Neuronal stem cell (in vitro differentiated cells): ENCODE measurements around the gene ADAMTS18.

Source experiments
- DNase-seq: peaks from one replicate; pipeline ENCODE4 v3.0.0-alpha.2; 2013; ENCODE audit warnings: low spot score
- H2AFZ ChIP-seq: one replicate; pipeline ENCODE4 v1.6.1; 2013; ENCODE audit warnings: mild to moderate bottlenecking, low read length, inconsistent platforms
- H2AK5ac ChIP-seq: 2 replicates; pipeline ENCODE4 v1.6.1; 2013; ENCODE audit warnings: low read depth, mild to moderate bottlenecking, inconsistent platforms, low read length, moderate library complexity, mixed read lengths
- H2BK120ac ChIP-seq: 2 replicates; pipeline ENCODE4 v1.6.1; 2013; ENCODE audit warnings: low read depth, mild to moderate bottlenecking, inconsistent platforms, low read length, moderate library complexity, mixed read lengths
- H2BK12ac ChIP-seq: one replicate; pipeline ENCODE4 v1.6.1; 2013; ENCODE audit warnings: low read length, inconsistent platforms
- H2BK15ac ChIP-seq: 2 replicates; pipeline ENCODE4 v1.6.1; 2013; ENCODE audit warnings: mild to moderate bottlenecking, low read length, inconsistent platforms, mixed read lengths
- H2BK5ac ChIP-seq: one replicate; pipeline ENCODE4 v1.6.1; 2013; ENCODE audit warnings: inconsistent platforms, mild to moderate bottlenecking, low read length, moderate library complexity
- H3K14ac ChIP-seq: one replicate; pipeline ENCODE4 v1.6.1; 2013; ENCODE audit warnings: low read length, inconsistent platforms
- H3K18ac ChIP-seq: 2 replicates; pipeline ENCODE4 v1.6.1; 2013; ENCODE audit warnings: low read length, inconsistent platforms
- H3K23ac ChIP-seq: 2 replicates; pipeline ENCODE4 v1.6.1; 2013; ENCODE audit warnings: low read depth, mild to moderate bottlenecking, mixed read lengths, low read length, inconsistent platforms; ENCODE audit not compliant: poor library complexity
- H3K27ac ChIP-seq: replicated peaks from 3 replicates; pipeline ENCODE4 v1.5.1; 2013; ENCODE audit warnings: low read length, inconsistent platforms
- H3K27me3 ChIP-seq, 3 experiments: 2 replicates each; pipeline ENCODE4 v1.6.1; 2013; ENCODE audit warnings: low read length in 3 of 3, mild to moderate bottlenecking in 2 of 3, inconsistent platforms in 1 of 3, low read depth in 1 of 3, mixed read lengths in 1 of 3, moderate library complexity in 1 of 3; ENCODE audit not compliant: control insufficient read depth in 3 of 3, insufficient read depth in 3 of 3
- H3K36me3 ChIP-seq, 2 donors: replicated peaks in 1 of 2; 2 replicates each; pipeline ENCODE4 v1.6.1; 2013; ENCODE audit warnings: low read length in 2 of 2; ENCODE audit not compliant: control insufficient read depth in 2 of 2, insufficient read depth in 2 of 2
- H3K4ac ChIP-seq: 2 replicates; pipeline ENCODE4 v1.6.1; 2013; ENCODE audit warnings: inconsistent platforms, mild to moderate bottlenecking, low read length, moderate library complexity
- H3K4me1 ChIP-seq, 2 donors: 1 replicate in 1 of 2; 2 replicates in 1 of 2; pipeline ENCODE4 v1.6.1; 2013; ENCODE audit warnings: low read length in 2 of 2, low read depth in 1 of 2; ENCODE audit not compliant: control insufficient read depth in 2 of 2, insufficient read depth in 1 of 2
- H3K4me2 ChIP-seq: one replicate; pipeline ENCODE4 v1.6.1; 2013; ENCODE audit warnings: mild to moderate bottlenecking, low read length, inconsistent platforms; ENCODE audit not compliant: insufficient read depth, poor library complexity, severe bottlenecking
- H3K4me3 ChIP-seq, 2 donors: 2 replicates each; pipeline ENCODE4 v1.5.1; 2013; ENCODE audit warnings: low read length in 2 of 2, mild to moderate bottlenecking in 2 of 2, inconsistent platforms in 1 of 2, moderate library complexity in 1 of 2
- H3K79me1 ChIP-seq: one replicate; pipeline ENCODE4 v1.6.1; 2013; ENCODE audit warnings: low read depth, mild to moderate bottlenecking, inconsistent platforms, low read length, moderate library complexity
- H3K9ac ChIP-seq: one replicate; pipeline ENCODE4 v1.6.1; 2013; ENCODE audit warnings: mild to moderate bottlenecking, low read depth, low read length, inconsistent platforms; ENCODE audit not compliant: poor library complexity
- H3K9me3 ChIP-seq, 2 donors: replicated peaks in 1 of 2; 2 replicates each; pipeline versions ENCODE3 to v1.6.1; 2013; ENCODE audit warnings: low read length in 2 of 2, mild to moderate bottlenecking in 2 of 2, inconsistent platforms in 1 of 2, low read depth in 1 of 2, mixed read lengths in 1 of 2, moderate library complexity in 1 of 2; ENCODE audit not compliant: control insufficient read depth in 2 of 2, insufficient read depth in 1 of 2
- H4K8ac ChIP-seq: one replicate; pipeline ENCODE4 v1.6.1; 2013; ENCODE audit warnings: low read depth, mild to moderate bottlenecking, inconsistent platforms, low read length, moderate library complexity
- H4K91ac ChIP-seq: one replicate; pipeline ENCODE4 v1.6.1; 2013; ENCODE audit warnings: low read length, low read depth, mild to moderate bottlenecking, inconsistent platforms; ENCODE audit not compliant: poor library complexity
- WGBS, 2 donors: extraction: QIAGEN DNeasy Blood & Tissue Kit; methylation state at CpG; one replicate each; pipeline ENCODE4 v1.1.7; 2013; ENCODE audit warnings: missing lambda C conversion rate in 2 of 2, mixed read lengths in 1 of 2; ENCODE audit not compliant: insufficient read length in 2 of 2, insufficient replicate concordance in 1 of 2; ENCODE audit errors: extremely low coverage in 2 of 2; 5-methylcytosine and 5-hydroxymethylcytosine counted together

ADAMTS18 gene

GRCh38 chr16:77422196-77422784, 12.5 kb downstream of the ADAMTS18 start:
- no peak overlapping the region for H3K4ac ChIP-seq
- peaks cover 6 to 7% of the 10 kb centered on the region in 2 donors for H3K4me1 ChIP-seq
- no peaks in the 10 kb centered on the region for H3K9me3 ChIP-seq
- H2BK120ac ChIP-seq = no peak overlapping the region
- H2AK5ac ChIP-seq = no peak overlapping the region
- no peak overlapping the region for H3K9ac ChIP-seq
- H2BK15ac ChIP-seq = no peak overlapping the region
- no peak overlapping the region for H3K27ac ChIP-seq
- H3K27me3 ChIP-seq = peaks cover 0 to 7% (median 0%) of the 10 kb centered on the region in 3 experiments
- no peaks in the 10 kb centered on the region for H3K36me3 ChIP-seq
- no peak overlapping the region for H4K91ac ChIP-seq
- no peaks in the 10 kb centered on the region for H3K79me1 ChIP-seq
- no peak overlapping the region for H2BK5ac ChIP-seq
- no peak for DNase-seq
- no peak overlapping the region for H3K4me2 ChIP-seq
- H2BK12ac ChIP-seq = no peak overlapping the region
- H3K14ac ChIP-seq = no peak overlapping the region
- H3K23ac ChIP-seq = no peak overlapping the region
- no peak overlapping the region for H3K4me3 ChIP-seq
- no CpG with 5 or more reads among the region's 2 CpGs for WGBS, 2 donors
- H2AFZ ChIP-seq = no peak overlapping the region
- no peak overlapping the region for H4K8ac ChIP-seq
- H3K18ac ChIP-seq = no peak overlapping the region

GRCh38 chr16:77416939-77417480, 17.8 kb downstream of the ADAMTS18 start:
- no CpG with 5 or more reads among the region's 1 CpG for WGBS, 2 donors
- no peak overlapping the region for H4K8ac ChIP-seq
- H2BK5ac ChIP-seq = no peak overlapping the region
- no peak overlapping the region for H3K27ac ChIP-seq
- no peaks in the 10 kb centered on the region for H3K27me3 ChIP-seq
- no peak overlapping the region for H2BK120ac ChIP-seq
- no peak overlapping the region for H3K18ac ChIP-seq
- H3K9ac ChIP-seq = no peak overlapping the region
- H3K23ac ChIP-seq = no peak overlapping the region
- H3K14ac ChIP-seq = no peak overlapping the region
- no peak overlapping the region for H2AK5ac ChIP-seq
- H2BK12ac ChIP-seq = no peak overlapping the region
- H3K36me3 ChIP-seq = no peaks in the 10 kb centered on the region
- no peak overlapping the region for H3K4me2 ChIP-seq
- no peaks in the 10 kb centered on the region for H3K9me3 ChIP-seq
- H3K4ac ChIP-seq = no peak overlapping the region
- H3K4me3 ChIP-seq = no peak overlapping the region
- H4K91ac ChIP-seq = no peak overlapping the region
- no peaks in the 10 kb centered on the region for H3K79me1 ChIP-seq
- no peak overlapping the region for H2BK15ac ChIP-seq
- DNase-seq = no peak
- no peaks in the 10 kb centered on the region for H3K4me1 ChIP-seq
- H2AFZ ChIP-seq = no peak overlapping the region

GRCh38 chr16:77414752-77415231, 20.0 kb downstream of the ADAMTS18 start:
- Histone ChIP-seq H3K79me1 (no peaks in the 10 kb centered on the region), H2AK5ac (no peak overlapping the region), H3K36me3 (no peaks in the 10 kb centered on the region), H3K4me3 (no peak overlapping the region), H2BK15ac (no peak overlapping the region), H3K27me3 (no peaks in the 10 kb centered on the region), H3K18ac (no peak overlapping the region), H4K91ac (no peak overlapping the region), H3K23ac (no peak overlapping the region), H2AFZ (no peak overlapping the region), H3K4me2 (no peak overlapping the region), H2BK5ac (no peak overlapping the region), H3K14ac (no peak overlapping the region), H2BK120ac (no peak overlapping the region), H2BK12ac (no peak overlapping the region), H4K8ac (no peak overlapping the region), H3K9ac (no peak overlapping the region), H3K27ac (no peak overlapping the region), H3K4me1 (no peaks in the 10 kb centered on the region), H3K9me3 (no peaks in the 10 kb centered on the region), H3K4ac (no peak overlapping the region)
- no CpG with 5 or more reads among the region's 2 CpGs for WGBS, 2 donors
- DNase-seq = no peak

- no peak overlapping the region for H2BK120ac ChIP-seq
- no peak overlapping the region for H4K8ac ChIP-seq
- no peaks in the 10 kb centered on the region for H3K4me1 ChIP-seq
- H3K36me3 ChIP-seq = no peaks in the 10 kb centered on the region
- H3K79me1 ChIP-seq = no peaks in the 10 kb centered on the region
- no peak for DNase-seq
- H2AK5ac ChIP-seq = no peak overlapping the region
- no peak overlapping the region for H3K18ac ChIP-seq
- no peaks in the 10 kb centered on the region for H3K27me3 ChIP-seq
- no peak overlapping the region for H3K9ac ChIP-seq
- no peak overlapping the region for H3K23ac ChIP-seq
- H2BK15ac ChIP-seq = no peak overlapping the region
- no peak overlapping the region for H3K4me3 ChIP-seq
- H3K27ac ChIP-seq = no peak overlapping the region
- H4K91ac ChIP-seq = no peak overlapping the region
- no CpG with 5 or more reads among the region's 4 CpGs for WGBS, 2 donors
- H3K9me3 ChIP-seq = no peaks in the 10 kb centered on the region
- H3K4me2 ChIP-seq = no peak overlapping the region
- no peak overlapping the region for H3K4ac ChIP-seq
- no peak overlapping the region for H2AFZ ChIP-seq
- H2BK12ac ChIP-seq = no peak overlapping the region
- H2BK5ac ChIP-seq = no peak overlapping the region
- no peak overlapping the region for H3K14ac ChIP-seq
Observed at GRCh38 chr16:77410449-77410848, 24.4 kb downstream of the ADAMTS18 start.
